Measurements from ENCODE around the gene C1QTNF1.
"Not testable (repeated sequence)": the region's sequence is repeated elsewhere in the genome, so short reads cannot be mapped to it uniquely, and the experiment has no call there.

C1QTNF1 gene

DNA sequence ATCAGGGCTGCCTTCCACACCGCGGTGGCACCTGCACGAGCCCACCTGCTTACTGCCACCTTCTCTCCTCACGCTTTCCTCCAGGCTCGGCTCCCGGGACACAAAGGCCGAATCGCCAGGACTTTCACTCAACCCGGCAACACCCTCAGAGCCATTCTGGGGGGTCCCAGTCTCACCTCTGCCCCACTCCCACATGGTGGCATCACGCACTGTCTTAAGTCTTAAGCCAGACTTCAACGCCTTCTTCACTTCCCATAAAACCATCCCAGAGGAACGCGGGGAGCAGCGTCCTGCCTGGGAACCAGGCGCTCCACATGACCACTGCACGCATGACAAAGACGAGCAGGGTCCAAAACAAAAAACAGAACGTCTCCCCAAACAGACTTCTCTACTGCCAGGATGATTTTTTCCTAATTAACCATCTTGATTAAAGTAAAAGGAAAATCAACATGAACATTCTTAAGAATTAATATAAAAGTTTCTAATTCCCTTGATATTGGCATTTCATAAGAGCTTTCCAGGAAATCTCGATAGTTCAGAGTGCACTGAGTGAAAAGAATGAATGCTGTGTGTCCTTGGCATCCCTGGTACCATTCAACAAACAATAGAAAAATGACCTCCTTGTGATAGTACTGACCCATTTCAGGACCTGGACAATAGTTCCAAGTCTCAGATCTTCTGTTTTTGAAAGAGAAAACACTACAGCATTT lies 17.0 kb upstream of the C1QTNF1 start:
- DNase-seq: no peak

DNA sequence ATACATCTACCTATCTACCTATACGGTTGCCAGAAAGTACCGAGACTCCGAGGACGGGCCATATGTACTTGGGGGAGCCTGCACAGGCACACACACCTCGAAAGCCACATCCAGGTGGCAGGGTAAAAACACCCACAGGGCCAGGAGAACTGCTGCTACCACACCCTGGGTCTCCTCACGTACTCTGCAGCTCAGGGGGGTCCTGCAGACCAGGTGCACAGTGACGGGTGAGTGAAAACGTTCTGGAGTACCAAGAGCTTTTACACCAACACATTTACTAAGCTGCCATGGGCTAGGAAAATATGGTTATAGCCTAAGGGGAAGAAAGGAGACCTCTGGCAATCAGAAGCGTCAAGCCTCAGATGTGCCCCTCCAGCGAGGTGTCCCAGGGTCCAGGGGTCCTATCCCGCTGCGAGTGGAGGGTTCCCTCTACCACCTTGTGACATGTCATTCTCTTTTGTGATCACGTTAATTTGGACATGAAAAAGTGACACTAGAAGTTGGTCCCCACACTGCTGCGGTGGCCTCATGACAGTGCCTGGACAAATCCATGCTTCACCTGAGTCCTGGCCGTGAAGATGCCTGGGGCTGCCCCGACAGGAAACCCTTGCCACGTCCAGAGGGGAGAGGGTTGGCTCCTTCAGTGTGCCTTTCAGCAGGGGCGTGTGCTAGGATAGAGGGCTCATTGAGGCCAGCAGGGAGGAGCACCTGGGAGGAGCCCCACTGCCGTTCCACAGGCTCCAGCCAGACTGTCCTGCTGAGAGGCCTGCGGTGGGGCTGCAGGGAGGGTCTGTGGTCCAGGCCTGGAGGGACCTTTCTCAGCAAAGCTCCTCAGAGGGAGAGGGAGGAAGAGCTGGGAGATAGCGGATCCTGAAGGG lies 16.2 kb upstream of the C1QTNF1 start:
- DNase-seq: no peak

DNA sequence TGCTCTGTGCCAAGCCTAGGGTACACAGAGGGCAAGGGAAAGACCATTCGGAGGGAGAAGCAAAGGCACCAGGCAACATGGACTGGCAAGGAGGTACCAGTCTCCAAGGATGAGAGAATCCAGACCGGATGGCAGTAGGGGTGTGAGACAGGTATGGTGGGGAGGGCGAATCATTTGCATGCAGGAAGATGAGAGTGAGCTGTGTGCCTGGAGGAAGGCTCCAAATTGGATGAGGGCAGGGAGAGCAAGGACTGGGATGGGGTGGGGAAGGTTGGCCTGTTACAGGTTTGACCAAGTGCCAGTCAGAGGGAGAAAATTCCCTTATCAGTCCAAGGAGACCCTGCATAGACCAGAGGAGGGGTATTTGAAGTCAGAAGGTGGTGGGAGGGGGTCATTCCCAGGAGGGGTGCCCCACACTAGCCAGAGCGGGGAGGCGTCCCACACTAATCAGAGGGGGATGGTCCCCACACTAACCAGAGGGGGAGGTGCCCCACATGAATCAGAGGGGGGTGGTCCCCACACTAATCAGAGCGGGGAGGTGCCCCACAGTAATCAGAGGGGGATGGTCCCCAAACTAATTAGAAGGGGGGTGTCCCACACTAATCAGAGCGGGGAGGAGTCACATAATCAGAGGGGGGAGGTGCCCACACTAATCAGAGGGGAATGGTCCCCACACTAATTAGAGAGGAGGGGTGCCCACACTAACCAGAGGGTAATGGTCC lies 15.1 kb upstream of the C1QTNF1 start:
- no peak for DNase-seq

DNA sequence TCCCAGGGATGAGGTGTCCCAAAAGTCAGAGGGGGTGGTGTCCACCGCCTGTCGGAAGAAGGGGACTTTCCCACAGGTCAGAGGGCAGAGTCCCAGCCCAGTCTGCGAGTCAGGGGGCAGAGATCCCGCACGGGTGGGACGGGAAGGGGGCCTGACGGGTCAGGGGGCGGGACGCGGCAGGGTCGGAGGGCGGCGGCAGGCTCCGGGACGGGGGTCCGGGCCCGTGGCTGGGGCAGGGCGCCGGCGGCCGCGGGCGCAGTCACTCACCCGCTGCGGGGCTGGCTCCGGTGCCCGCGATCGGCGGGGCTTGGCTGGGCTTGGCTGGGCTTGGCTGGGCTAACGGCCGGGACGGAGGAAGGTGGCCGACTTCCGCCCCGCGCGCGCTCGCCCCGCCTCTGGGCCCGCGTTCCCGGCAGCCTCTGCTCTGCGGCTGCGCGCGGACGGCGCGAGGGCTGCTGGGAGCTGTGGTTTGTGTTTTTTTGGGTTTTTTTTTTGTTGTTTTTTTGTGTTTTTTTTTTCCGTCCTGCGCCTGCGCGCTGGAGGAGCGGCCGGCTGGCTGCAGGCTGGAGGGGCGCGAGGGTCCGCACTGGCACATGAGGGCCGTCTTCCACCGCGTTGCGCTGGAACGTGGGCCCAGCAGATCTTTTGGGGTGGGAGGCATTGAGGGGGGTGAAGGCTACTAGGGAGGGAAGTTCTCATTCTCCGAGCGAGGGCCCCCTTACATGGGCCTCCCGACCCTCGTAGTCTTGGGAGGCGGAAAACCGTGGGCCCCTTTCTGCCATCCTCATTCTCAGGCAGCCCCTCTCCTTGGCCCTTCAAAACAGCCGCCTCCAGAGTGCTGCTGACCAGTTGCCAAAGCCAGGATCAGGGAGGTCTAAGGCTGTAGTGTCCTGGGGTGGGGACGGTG lies 14.3 kb upstream of the C1QTNF1 start, which contains the start of gene CANT1:
Gene CANT1 (minus strand): TSS at position 368 of the 907 bp plus-strand sequence. CDS start 12,142 bp downstream, outside the sequence.
- DNase-seq: peak; percentile 65 to 93

- no peak for DNase-seq
Measured at GRCh38 chr17:79010304-79010646, 13.7 kb upstream of the C1QTNF1 start.

GRCh38 chr17:79011451-79012147 lies 12.4 kb upstream of the C1QTNF1 start:
- no peak for DNase-seq

DNA sequence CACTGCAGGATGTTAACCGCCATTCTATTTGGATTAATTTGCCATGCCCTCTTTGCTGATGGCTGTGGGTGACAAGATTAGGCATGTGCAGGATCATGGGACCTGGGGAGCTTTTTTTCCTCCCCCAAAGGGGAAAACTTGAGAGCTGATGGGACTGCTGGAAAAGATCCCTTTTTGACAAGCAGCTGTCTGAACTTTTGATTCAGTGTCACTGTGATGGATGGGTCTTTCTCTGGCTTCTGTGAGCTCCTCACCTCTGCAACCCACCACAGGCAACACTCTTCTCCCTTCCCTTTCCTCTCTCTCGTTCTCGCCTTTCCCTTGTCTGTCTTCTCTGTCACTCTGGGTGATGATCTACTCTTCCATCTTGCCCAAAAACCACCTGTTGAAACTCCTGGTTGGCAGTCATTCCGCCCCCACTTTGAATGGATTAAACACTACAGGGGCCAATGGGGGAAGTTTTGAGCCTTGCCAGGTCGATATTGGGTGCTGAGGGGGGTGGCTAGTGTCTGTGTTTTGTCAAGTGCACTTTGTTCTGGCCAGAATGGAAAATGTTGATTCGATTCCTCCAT lies 11.3 kb upstream of the C1QTNF1 start:
- DNase-seq: no peak

- no peak for DNase-seq
Measured at GRCh38 chr17:79014158-79014758, 9.7 kb upstream of the C1QTNF1 start.

GRCh38 chr17:79017546-79018369 lies 6.2 kb upstream of the C1QTNF1 start:
- DNase-seq: no peak

DNA sequence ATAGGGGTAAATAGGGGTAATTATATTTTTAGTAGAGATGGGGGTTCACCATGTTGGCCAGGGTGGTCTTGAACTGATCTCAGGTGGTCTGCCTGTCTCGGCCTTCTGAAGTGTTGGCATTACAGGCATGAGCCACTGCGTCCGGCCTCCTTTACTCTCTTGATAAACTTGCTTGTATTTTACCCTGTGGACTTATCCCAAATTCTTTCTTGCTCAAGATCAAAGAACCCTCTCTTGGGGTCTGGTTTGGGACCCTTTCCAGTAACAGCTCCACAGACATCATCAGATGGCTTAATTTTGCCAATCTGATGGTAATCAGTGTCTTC lies 5.6 kb upstream of the C1QTNF1 start:
- DNase-seq: no peak

- DNase-seq: no peak
Measured at GRCh38 chr17:79019261-79019631, 4.7 kb upstream of the C1QTNF1 start.

DNA sequence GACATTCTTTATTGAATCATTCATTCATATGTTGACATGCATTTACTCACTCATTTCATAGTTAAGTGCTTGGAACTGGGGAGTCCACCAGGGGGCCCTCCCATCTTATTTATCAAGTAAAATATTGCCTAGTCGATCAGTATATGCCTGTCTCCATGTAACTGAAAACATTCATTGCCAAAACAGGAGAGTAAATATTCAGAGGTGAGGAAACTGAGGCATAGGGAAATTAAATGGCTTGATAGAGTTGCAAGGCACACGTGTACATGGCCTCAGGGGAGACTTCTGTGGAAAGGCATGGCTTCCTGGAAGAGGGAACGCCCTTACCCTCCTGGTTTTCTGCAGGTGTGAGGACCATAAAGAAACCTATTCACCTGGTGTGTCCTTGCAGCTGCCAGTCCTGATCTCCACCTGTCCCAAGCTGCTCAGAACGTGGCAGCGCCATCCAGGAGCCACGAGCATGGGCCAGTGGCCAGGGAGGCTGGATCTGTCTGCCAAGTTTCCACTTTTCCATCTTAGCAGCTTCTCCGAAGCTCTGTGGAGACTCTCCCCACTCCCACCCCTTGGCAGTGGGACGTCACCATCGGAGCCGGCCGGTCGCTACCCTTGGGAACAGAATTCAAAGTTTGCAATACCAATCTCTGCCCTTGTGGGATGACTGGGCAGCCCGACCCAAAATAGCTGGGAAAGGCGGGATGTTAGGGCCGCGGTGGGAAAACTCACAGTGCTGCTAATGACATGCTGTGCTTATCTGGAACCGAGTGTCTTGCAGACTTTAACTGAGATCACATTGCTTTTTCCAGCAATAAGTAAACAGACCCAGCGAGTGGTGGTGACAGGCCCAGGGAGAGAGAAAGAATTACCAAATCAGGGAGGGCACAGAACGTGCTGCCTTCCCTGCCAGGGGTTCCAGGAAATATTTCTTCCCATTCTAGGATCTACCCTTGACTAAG lies 4.1 kb upstream of the C1QTNF1 start:
- DNase-seq: peak; percentile 59 to 71

DNA sequence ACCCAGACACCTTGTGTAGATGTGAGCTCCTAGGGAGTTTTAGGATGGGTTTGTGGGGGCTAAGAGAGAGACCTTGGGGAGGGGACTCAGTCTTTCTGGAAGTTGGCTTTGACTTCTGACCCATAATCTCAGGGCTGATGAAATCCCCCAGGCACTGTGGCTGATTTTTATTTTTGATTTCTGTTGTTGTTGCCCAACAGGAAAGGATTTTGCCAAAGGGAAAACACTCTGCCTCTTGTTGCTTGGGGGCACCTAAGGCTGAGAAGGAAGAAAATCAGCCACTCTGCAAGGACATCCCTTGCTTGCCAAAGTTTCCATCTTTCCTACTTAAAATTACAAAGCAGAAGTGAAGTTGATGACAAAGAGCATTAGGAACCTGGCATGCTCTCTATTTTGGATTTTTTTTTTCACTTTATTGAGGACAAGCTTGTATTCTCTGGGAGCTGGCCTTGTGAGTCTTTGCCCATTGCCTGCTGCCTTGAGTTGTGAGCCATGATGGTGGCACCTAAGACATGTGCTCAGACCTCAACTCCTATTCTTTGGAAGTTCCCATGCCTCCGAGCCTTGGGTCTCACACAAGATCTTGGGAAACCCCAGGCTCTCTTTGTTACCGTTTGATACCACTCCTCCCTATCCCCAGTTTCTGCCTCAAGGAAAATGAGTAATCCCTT lies 3.2 kb upstream of the C1QTNF1 start:
- no peak for DNase-seq

DNA sequence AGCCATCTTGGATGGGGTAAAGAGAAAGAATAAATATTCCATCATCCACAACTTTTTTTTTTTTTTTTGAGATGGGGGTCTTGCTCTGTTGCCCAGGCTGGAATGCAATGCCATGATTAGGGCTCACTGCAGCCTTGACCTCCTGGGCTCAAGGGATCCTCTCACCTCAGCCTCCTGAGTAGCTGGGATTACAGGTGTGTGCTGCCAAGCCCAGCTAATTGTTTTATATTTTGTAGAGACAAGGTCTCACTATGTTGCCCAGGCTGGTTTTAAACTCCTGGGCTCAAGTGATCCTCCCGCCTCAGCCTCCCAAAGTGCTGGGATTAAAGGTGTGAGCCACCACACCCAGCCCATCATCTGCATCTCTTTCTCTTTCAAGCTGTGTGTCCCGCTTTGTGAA lies 2.0 kb upstream of the C1QTNF1 start:
- not testable (repeated sequence) for DNase-seq

DNA sequence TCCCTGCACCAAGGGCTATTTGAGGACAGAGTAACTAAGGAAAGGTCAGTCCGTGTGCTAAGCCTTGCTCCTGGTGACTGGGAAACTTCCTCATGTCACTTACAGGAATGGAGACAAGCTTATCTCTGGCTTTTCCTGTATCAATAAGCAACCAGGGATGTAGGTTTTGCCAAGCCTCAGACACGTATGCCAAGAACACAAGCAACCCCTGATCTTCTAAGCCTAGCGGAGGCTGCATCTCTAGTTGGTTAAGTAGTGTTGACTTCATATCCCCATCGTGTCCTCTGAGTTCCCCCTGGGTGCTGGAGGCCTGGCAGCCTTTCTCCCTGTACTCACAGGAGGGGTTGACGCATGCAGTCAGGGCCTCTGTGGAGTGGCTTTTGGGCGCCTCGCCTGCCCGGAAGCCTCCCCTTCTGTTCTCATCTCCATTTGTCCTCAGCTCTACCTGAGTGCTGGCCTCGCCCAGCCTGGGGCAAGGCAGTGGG lies 1.4 kb upstream of the C1QTNF1 start:
- DNase-seq: no peak

DNA sequence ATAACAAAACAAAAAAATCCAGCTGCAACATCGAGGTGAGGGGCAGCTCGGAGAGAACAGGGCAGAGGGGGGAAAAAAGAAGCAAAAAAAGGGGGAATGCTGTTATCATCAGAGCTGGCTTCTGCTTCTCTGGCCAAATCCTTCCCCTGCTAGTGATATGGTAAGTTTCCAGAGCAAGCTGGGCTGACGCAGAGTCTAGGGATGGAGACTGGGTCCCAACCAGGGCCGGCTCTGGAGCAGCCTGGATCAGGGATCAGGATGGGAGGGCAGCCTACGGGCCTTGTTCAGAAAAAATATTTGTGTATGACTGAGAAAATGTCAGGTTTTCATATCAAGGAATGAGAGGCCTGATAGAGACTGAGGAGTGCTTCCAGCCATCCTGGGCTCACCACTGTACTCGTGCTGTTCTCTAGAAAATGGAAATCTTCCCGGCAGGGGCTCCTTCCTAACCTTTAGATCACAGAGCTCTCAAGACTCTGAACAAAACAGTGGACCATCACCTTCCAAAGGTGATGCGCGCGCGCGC lies 726 bp upstream of the C1QTNF1 start:
- DNase-seq: no peak

- no peak for DNase-seq
Measured at GRCh38 chr17:79024901-79025737, 1.1 kb downstream of the C1QTNF1 start.

Data from NCI-H446 (cell line).